ENCODE measurements around the gene TMEM184A.
"Not testable (repeated sequence)": the region's sequence is repeated elsewhere in the genome, so short reads cannot be mapped to it uniquely, and the experiment has no call there.

Gene TMEM184A

GRCh38 chr7:1519322-1519922 is 36.6 kb downstream of the TMEM184A start:
- DNase-seq, result not testable (repeated sequence)

GRCh38 chr7:1516586-1517251 is 39.3 kb downstream of the TMEM184A start:
- no peak for DNase-seq

- not testable (repeated sequence) for DNase-seq
These were observed 40.5 kb downstream of the TMEM184A start for GRCh38 chr7:1515509-1515967.

- DNase-seq, result no peak
These were observed 41.0 kb downstream of the TMEM184A start for GRCh38 chr7:1514995-1515401.

- no peak for DNase-seq
These were observed 41.6 kb downstream of the TMEM184A start for GRCh38 chr7:1514407-1514806.

- DNase-seq, result no peak
These were observed 42.3 kb downstream of the TMEM184A start for GRCh38 chr7:1513657-1514095.

GRCh38 chr7:1512781-1513656 is 43.0 kb downstream of the TMEM184A start:
- peak; percentile 47 for DNase-seq

- DNase-seq, result no peak
These were observed 44.3 kb downstream of the TMEM184A start for GRCh38 chr7:1511444-1512422.

GRCh38 chr7:1510780-1511154 is 45.2 kb downstream of the TMEM184A start:
- no peak for DNase-seq

GRCh38 chr7:1509226-1509625 is 46.8 kb downstream of the TMEM184A start:
- no peak for DNase-seq

- DNase-seq, result no peak
These were observed 47.7 kb downstream of the TMEM184A start for GRCh38 chr7:1508277-1508758.

- DNase-seq, result no peak
These were observed 50.1 kb downstream of the TMEM184A start for GRCh38 chr7:1505731-1506550.

- peak; percentile 95 for DNase-seq
These were observed 51.9 kb downstream of the TMEM184A start, which contains the start of gene INTS1 for GRCh38 chr7:1503816-1504775. Gene INTS1 (minus strand): TSS chr7:1504389. CDS start chr7:1503960, 429 bp downstream.

GRCh38 chr7:1503390-1503789 is 52.6 kb downstream of the TMEM184A start:
- no peak for DNase-seq

- DNase-seq, result no peak
These were observed 53.2 kb downstream of the TMEM184A start for GRCh38 chr7:1502845-1503244.

GRCh38 chr7:1501487-1502270 is 54.3 kb downstream of the TMEM184A start:
- no peak for DNase-seq

GRCh38 chr7:1500064-1500807 is 55.8 kb downstream of the TMEM184A start:
- DNase-seq, result no peak

GRCh38 chr7:1499367-1500029 is 56.5 kb downstream of the TMEM184A start:
- no peak for DNase-seq

All from activated CD4-positive, alpha-beta T cell treated with anti-CD3 and anti-CD28 coated beads, Interleukin-2, Interleukin-6, amounts not matched to agents 100 ng/mL and 50 ng/mL, durations not matched to agents 16 hours and 8 hours (primary cell).